GM18907 (cell line): Measurements from ENCODE around the gene HPS1.
"Not testable (repeated sequence)": the region's sequence is repeated elsewhere in the genome, so short reads cannot be mapped to it uniquely, and the experiment has no call there.

Experiments
- ATAC-seq: cut with Tn5 transposase; IDR thresholded peaks from one replicate; pipeline ENCODE4 v1.9.1; 2021; ENCODE audit warnings: mild to moderate bottlenecking, moderate library complexity; ENCODE audit not compliant: unreplicated experiment

Gene HPS1

GRCh38 chr10:98396096-98397063, 50.4 kb downstream of the HPS1 start:
- no peak for ATAC-seq

GRCh38 chr10:98394851-98395440, 51.8 kb downstream of the HPS1 start:
- ATAC-seq: no peak

GRCh38 chr10:98391578-98391991, 55.1 kb downstream of the HPS1 start:
- no peak for ATAC-seq

- ATAC-seq: no peak
Measured at GRCh38 chr10:98391065-98391464, 55.7 kb downstream of the HPS1 start.

- no peak for ATAC-seq
Measured at GRCh38 chr10:98390406-98390805, 56.3 kb downstream of the HPS1 start.

- ATAC-seq: no peak
Measured at GRCh38 chr10:98389398-98389797, 57.3 kb downstream of the HPS1 start.

GRCh38 chr10:98388101-98388655, 58.6 kb downstream of the HPS1 start:
- ATAC-seq: no peak

GRCh38 chr10:98384531-98385133, 62.1 kb downstream of the HPS1 start:
- ATAC-seq: no peak

- no peak for ATAC-seq
Measured at GRCh38 chr10:98383869-98384268, 62.9 kb downstream of the HPS1 start.

GRCh38 chr10:98383134-98383667, 63.5 kb downstream of the HPS1 start:
- ATAC-seq: not testable (repeated sequence)

- ATAC-seq: no peak
Measured at GRCh38 chr10:98382691-98383101, 64.0 kb downstream of the HPS1 start.

- ATAC-seq: no peak
Measured at GRCh38 chr10:98380493-98381339, 66.0 kb downstream of the HPS1 start.

- ATAC-seq: no peak
Measured at GRCh38 chr10:98378722-98379121, 68.0 kb downstream of the HPS1 start.

- no peak for ATAC-seq
Measured at GRCh38 chr10:98377536-98377935, 69.2 kb downstream of the HPS1 start.

- no peak for ATAC-seq
Measured at GRCh38 chr10:98377001-98377400, 69.7 kb downstream of the HPS1 start.

- no peak for ATAC-seq
Measured at GRCh38 chr10:98376485-98376884, 70.2 kb downstream of the HPS1 start.

GRCh38 chr10:98374217-98374985, 72.3 kb downstream of the HPS1 start:
- no peak for ATAC-seq

GRCh38 chr10:98373260-98374040, 73.3 kb downstream of the HPS1 start:
- no peak for ATAC-seq
